ENCODE measurements around the gene EPS15. TPM values are rescaled to one million over a fixed set of nuclear protein-coding genes. Genes with fewer than 3 reads are reported as not detected.

EPS15 gene
- total RNA-seq, 1 experiment from 2014 or later: 54.4 TPM

GRCh38 chr1:51512120-51512519, 6.9 kb downstream of the EPS15 start:
- ChIA-PET CTCF (no interaction called here), POLR2A (interaction anchor here (0.7 kb wide), 1 partner anchor 106 kb away, joined by 3 read pairs; no protein-coding TSS in a partner anchor)
- intact Hi-C loops (cut with micrococcal nuclease; ENCODE audit: unreplicated experiment): no loop called here
- Histone ChIP-seq H3K9me3 (ENCODE audit: control insufficient read depth, insufficient read depth, low read depth, low read length) (no peaks in the 10 kb centered on the region), H3K4me3 (ENCODE audit: low read depth in 2 of 2, low read length in 2 of 2) (no peak overlapping the region), H3K4me1 (ENCODE audit: control insufficient read depth, insufficient read depth, low read length) (peaks cover 40% of the 10 kb centered on the region), H3K27ac (ENCODE audit: low read length) (no peak overlapping the region), H3K36me3 (ENCODE audit: control insufficient read depth, insufficient read depth, low read length) (no peaks in the 10 kb centered on the region), H3K27me3 (ENCODE audit: control insufficient read depth, insufficient read depth, low read length) (no peaks in the 10 kb centered on the region)
- ATAC-seq (no peak), DNase-seq (ENCODE audit: low read depth, low spot score) (no peak)
- no peak for TF ChIP-seq POLR2AphosphoS5 (IDR thresholded peaks at IDR 0.05; ENCODE audit: low read depth, low read length)
- no peak for TF ChIP-seq SIN3A (IDR thresholded peaks at IDR 0.05; ENCODE audit: borderline replicate concordance, insufficient read depth, low read depth, low read length)
- no peak for TF ChIP-seq TCF7L2 (IDR thresholded peaks at IDR 0.05; ENCODE audit: low read depth, low read length)
- TF ChIP-seq CTCF (IDR thresholded peaks at IDR 0.05): no peak
- TF ChIP-seq REST (IDR thresholded peaks at IDR 0.05; ENCODE audit: insufficient read depth in 1 of 2, low read depth in 2 of 2, low read length in 1 of 2): no peak
- BruUV-seq (replicated peaks): no TSS peak
- in situ Hi-C loops (cut with HindIII; ENCODE audit: low pct_unique_long_range_greater_than_20kb, low sequenced_read_pairs): no loop called here

- CTCF ChIA-PET: no interaction called here
- BruUV-seq (replicated peaks): no TSS peak
- POLR2A ChIA-PET: no interaction called here
- Histone ChIP-seq H3K4me1 (ENCODE audit: control insufficient read depth, insufficient read depth, low read length) (peaks cover 19% of the 10 kb centered on the region; the same call in 1 of the 2 replicates), H3K9me3 (ENCODE audit: control insufficient read depth, insufficient read depth, low read depth, low read length) (no peaks in the 10 kb centered on the region), H3K36me3 (ENCODE audit: control insufficient read depth, insufficient read depth, low read length) (no peaks in the 10 kb centered on the region), H3K27ac (ENCODE audit: low read length) (peak overlapping the region; percentile 19), H3K27me3 (ENCODE audit: control insufficient read depth, insufficient read depth, low read length) (no peaks in the 10 kb centered on the region), H3K4me3 (ENCODE audit: low read depth in 2 of 2, low read length in 2 of 2) (no peak overlapping the region)
- no peak for ATAC-seq
- no peak for TF ChIP-seq REST (IDR thresholded peaks at IDR 0.05; ENCODE audit: insufficient read depth in 1 of 2, low read depth in 2 of 2, low read length in 1 of 2)
- no peak for TF ChIP-seq TCF7L2 (IDR thresholded peaks at IDR 0.05; ENCODE audit: low read depth, low read length)
- no peak for TF ChIP-seq SIN3A (IDR thresholded peaks at IDR 0.05; ENCODE audit: borderline replicate concordance, insufficient read depth, low read depth, low read length)
- no peak for TF ChIP-seq POLR2AphosphoS5 (IDR thresholded peaks at IDR 0.05; ENCODE audit: low read depth, low read length)
- no peak for TF ChIP-seq CTCF (IDR thresholded peaks at IDR 0.05)
- in situ Hi-C loops (cut with HindIII; ENCODE audit: low pct_unique_long_range_greater_than_20kb, low sequenced_read_pairs) (no loop called here), intact Hi-C loops (cut with micrococcal nuclease; ENCODE audit: unreplicated experiment) (no loop called here)
- DNase-seq (ENCODE audit: low read depth, low spot score): no peak
These were observed 9.3 kb downstream of the EPS15 start for GRCh38 chr1:51509773-51510172.

Data from Panc1 (cell line).